SK-MEL-5 (cell line): ENCODE results near the gene DCAF8L2. TPM values are rescaled to one million over a fixed set of nuclear protein-coding genes. Genes with fewer than 3 reads are reported as not detected.
"Not testable (repeated sequence)": the region's sequence is repeated elsewhere in the genome, so short reads cannot be mapped to it uniquely, and the experiment has no call there.

Experiments
- DNase-seq: peaks from one replicate; pipeline ENCODE4 v3.0.0-alpha.2; 2016; ENCODE audit warnings: low read depth, low spot score
- in situ Hi-C: cut with HindIII; loops from 2 replicates; pipeline ENCODE4 v1.10.0; 2016; ENCODE audit warnings: low sequenced_read_pairs, high pct_unique_total_duplicates, low pct_unique_long_range_greater_than_20kb
- polyA plus RNA-seq, 2 experiments: library from polyadenylated mRNA; depleted of rRNA; stranded (reverse); fragments of >200 nt; gene quantifications; 2 replicates each; pipeline ENCODE4 v1.2.3, GENCODE V29; 2015
- total RNA-seq: library from RNA; depleted of rRNA; stranded (reverse); fragments of >200 nt; shearing (Covaris generic); gene quantifications from 2 replicates; pipeline ENCODE4 v1.2.3, GENCODE V29; 2014; rRNA removed

The DCAF8L2 gene
- 0.90 and 1.8 TPM in 2 replicates for total RNA-seq
- polyA plus RNA-seq (2015; cell fraction: cytosol; rRNA removed) = 1.2 and 1.4 TPM in 2 replicates
- polyA plus RNA-seq (2015; cell fraction: nucleus; rRNA removed) = 4.4 TPM in 1 of 2 replicates, not detected in the other

DNA sequence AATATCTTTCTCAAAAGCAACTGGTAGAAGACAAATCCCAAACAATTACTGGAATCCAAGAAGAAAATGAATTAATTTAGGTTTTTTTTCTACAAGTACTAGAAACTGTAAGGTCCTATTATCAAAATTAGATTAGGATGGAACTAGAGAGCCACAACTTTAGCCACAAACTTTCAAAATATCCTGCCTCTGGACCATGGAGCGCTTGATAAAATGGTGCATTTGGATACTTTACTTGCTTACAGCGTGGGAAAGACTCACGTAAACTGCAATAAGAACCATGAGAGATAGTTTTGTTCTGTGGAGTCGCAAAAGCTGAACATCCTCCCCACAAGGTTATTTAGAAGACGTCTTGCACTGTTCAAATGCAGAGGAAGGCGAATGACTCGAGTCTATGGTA is at the start of gene DCAF8L2:
Gene DCAF8L2, plus strand, starts transcription at position 301 of the 400 bp plus-strand sequence. CDS start 156,552 bp downstream, outside the sequence.
- in situ Hi-C loops = no loop called here
- peak; percentile 40 for DNase-seq

DNA sequence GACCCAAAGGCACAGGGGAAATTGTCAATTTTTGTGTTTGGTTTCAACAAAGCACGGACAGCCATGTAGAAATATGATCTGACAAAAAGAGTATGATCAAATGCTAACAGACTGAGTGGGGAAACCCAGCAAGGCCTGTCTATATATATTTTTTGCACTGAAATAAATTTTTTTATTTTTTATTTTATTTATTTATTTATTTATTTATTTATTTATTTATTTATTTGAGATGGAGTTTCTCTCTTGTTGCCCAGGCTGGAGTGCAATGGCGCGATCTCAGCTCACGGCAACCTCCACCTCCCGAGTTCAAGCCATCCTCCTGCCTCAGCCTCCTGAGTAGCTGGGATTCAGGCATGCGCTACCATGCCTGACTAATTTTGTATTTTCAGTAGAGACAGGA is 49.0 kb upstream of the DCAF8L2 start:
- DNase-seq, in situ Hi-C loops: not testable (repeated sequence)

GRCh38 chrX:27548624-27549023 is 41.5 kb upstream of the DCAF8L2 start:
- DNase-seq = no peak
- in situ Hi-C loops = no loop called here

DNA sequence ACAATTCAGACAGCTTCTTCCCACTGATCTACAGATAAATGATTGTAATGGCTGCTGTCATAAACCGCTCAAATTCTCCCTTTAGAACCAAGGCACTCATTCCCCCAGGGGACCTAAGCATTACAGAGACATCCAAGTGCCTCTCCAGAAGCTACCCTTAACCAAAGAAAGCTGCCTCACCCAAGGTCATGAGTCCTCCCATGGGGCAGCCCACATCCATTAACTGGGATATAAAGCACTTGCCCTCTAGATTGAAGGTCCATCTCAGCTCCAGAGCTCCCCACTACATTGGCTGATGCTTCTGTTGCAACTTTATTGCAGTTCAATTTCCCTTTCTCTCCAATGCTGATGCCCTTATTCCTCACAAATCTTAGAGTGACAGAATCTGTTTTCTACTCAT is 40.5 kb upstream of the DCAF8L2 start:
- no peak for DNase-seq
- in situ Hi-C loops = no loop called here

- peak; percentile 69 for DNase-seq
Observed at GRCh38 chrX:27555514-27555913, 34.6 kb upstream of the DCAF8L2 start.

DNA sequence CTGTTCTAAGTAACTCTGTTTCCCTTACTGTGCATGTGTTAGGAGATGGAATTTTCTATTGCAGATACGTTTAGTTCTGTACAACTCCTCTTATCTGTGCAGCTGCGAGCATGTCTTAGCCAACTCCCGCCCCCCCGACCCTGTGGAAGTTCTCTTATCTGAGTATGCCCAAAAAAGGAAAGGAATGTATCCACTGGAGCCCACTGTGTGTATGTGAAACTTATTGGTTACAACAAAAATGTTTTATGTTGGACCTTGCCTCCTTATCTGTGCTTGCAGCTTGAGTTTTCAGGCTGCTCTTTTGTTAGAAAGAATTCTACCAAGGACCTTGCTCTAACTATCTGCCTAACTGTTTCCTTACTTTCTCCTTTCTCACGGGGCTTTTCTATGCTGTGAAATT is 24.2 kb upstream of the DCAF8L2 start:
- peak; percentile 11 for DNase-seq

More at GRCh38 chrX:27555514-27555913, 34.6 kb upstream of the DCAF8L2 start:
- in situ Hi-C loops = no loop called here

GRCh38 chrX:27571164-27571563 is 19.0 kb upstream of the DCAF8L2 start:
- in situ Hi-C loops = no loop called here
- peak; percentile 1 for DNase-seq

More for the DNA sequence above, 24.2 kb upstream of the DCAF8L2 start:
- in situ Hi-C loops = no loop called here

DNA sequence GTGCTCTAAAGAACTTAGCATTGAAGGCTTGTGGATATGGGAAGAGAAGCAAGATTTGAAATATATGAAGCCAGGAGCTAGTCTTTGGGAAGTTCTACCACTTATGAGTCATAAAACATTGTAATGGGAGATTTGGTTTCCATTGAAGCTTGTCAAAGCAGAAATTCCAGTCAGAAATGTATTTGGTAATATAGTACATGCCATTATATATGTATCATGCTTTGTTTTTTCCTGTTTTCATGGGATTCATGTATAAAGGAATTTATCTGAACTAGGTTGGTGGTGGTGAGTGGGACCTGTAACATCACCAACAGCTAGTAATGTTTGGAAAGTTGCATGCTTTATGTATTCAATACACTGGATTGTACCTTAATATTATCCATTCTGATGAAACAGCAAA is 14.6 kb upstream of the DCAF8L2 start:
- no peak for DNase-seq
- in situ Hi-C loops = no loop called here

- in situ Hi-C loops = no loop called here
Observed at GRCh38 chrX:27583976-27584375, 6.2 kb upstream of the DCAF8L2 start.

DNA sequence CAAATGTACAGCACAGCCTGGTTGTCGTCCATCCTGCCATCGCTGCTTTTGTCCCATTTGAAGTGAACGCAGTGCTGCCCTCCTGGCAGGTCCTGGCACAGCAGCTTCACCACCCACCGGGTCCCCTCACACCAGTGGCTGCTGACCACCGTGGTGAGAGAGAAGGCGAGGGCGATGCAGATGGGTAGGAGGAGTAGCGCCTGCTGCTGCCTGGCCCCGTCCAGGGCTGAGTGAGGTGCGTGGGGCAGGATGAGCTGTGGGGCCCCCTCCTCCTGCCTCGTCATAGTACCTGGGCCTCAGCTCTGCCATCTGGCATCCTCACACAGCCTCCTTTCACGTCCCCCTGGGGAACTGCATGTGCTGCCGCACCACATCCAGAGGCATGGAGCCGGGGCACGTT is 1.8 kb downstream of the DCAF8L2 start:
- in situ Hi-C loops = no loop called here
- no peak for DNase-seq

More at GRCh38 chrX:27583976-27584375, 6.2 kb upstream of the DCAF8L2 start:
- peak; percentile 52 for DNase-seq

GRCh38 chrX:27597508-27597907 is 7.4 kb downstream of the DCAF8L2 start:
- in situ Hi-C loops = no loop called here
- DNase-seq = peak; percentile 90

DNA sequence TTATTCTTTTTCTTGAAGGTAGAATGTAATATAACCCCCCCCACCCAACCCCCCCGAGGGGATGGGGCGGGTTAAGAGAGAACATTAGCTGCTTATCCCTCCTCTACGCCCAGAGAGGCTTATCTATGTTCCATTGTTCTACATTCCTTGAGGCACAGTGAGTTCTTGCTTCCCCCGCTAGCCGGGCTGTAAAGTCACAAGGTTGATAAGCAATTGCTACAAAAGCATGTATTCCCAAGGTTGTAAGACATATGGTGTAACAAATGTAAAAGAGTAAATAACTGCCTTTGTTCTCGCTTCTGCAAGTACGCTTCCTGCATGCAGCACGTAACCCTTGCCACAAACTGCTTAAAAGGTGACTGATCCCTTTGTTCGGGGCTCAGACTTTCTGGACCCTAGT is 8.2 kb downstream of the DCAF8L2 start:
- in situ Hi-C loops = no loop called here
- DNase-seq = peak; percentile 97

DNA sequence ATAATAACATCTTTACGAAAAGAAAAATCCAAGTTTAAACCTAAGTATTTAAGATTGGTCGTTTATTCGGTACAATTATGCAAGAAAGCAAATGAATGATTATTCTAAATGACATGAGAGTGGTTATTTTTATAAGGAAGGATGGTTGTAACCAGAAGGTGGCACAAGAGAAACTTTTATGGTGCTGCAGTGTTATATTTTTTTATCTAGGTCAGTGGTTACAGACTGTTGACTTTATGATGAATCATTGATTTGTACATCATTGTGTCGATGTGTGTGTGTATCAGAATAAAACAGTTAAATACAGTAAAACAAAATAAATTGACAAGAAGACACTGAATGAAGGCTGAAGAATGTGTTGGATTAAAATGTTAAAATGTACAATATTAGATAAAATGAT is 9.8 kb downstream of the DCAF8L2 start:
- in situ Hi-C loops = no loop called here
- DNase-seq = peak; percentile 59

GRCh38 chrX:27600686-27601085 is 10.5 kb downstream of the DCAF8L2 start:
- in situ Hi-C loops = no loop called here

GRCh38 chrX:27608671-27609070 is 18.5 kb downstream of the DCAF8L2 start:
- no peak for DNase-seq
- in situ Hi-C loops = no loop called here

More at GRCh38 chrX:27600686-27601085, 10.5 kb downstream of the DCAF8L2 start:
- peak; percentile 45 for DNase-seq

GRCh38 chrX:27619459-27619858 is 29.3 kb downstream of the DCAF8L2 start:
- in situ Hi-C loops = no loop called here

GRCh38 chrX:27619975-27620374 is 29.8 kb downstream of the DCAF8L2 start:
- in situ Hi-C loops = no loop called here
- DNase-seq = peak; percentile 59

More at GRCh38 chrX:27619459-27619858, 29.3 kb downstream of the DCAF8L2 start:
- DNase-seq = peak; percentile 26

- no peak for DNase-seq
- in situ Hi-C loops = no loop called here
Observed at GRCh38 chrX:27622883-27623282, 32.7 kb downstream of the DCAF8L2 start.

- in situ Hi-C loops = no loop called here
- DNase-seq = no peak
Observed at GRCh38 chrX:27626066-27626465, 35.9 kb downstream of the DCAF8L2 start.

DNA sequence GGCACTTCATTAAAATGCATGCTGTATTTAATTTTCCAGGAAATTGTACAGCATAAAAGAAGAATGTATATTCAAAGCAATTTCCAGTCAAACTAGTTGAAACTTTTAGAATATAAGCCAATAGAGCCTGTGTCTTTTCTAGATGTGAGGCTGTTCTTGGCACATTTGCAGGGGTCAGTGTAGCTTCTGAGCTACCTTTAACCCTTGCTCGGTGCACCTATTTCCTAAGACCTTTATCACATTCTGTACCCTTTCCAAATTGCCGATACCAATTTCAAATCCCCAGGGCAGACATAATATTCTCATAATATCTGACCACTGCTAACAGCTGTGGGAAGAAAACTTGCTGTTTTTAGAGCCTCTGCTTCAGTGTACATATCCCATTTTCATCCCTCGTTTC is 43.2 kb downstream of the DCAF8L2 start:
- DNase-seq = no peak
- in situ Hi-C loops = no loop called here
